Measurements from ENCODE around the gene GDI2.

Gene GDI2

GRCh38 chr10:5776881-5777197, 36.4 kb downstream of the GDI2 start:
- TF ChIP-seq TAF1 (IDR thresholded peaks at IDR 0.05; ENCODE audit: borderline replicate concordance, insufficient read depth, low read length), result no peak
- no peak for TF ChIP-seq REST (IDR thresholded peaks at IDR 0.05; ENCODE audit: insufficient read depth in 1 of 2, low read depth in 2 of 2, low read length in 2 of 2)
- no peak for TF ChIP-seq SIN3A (IDR thresholded peaks at IDR 0.05; ENCODE audit: borderline replicate concordance, insufficient read depth, low read length)
- TF ChIP-seq FOXP2 (optimal IDR thresholded peaks at IDR 0.05; ENCODE audit: borderline replicate concordance, extremely low read depth, extremely low read length, insufficient read depth), result no peak
- no peak for TF ChIP-seq POLR2AphosphoS5 (IDR thresholded peaks at IDR 0.05; ENCODE audit: low read depth, low read length)

- no peak for TF ChIP-seq POLR2AphosphoS5 (IDR thresholded peaks at IDR 0.05; ENCODE audit: low read depth, low read length)
These were observed 36.9 kb downstream of the GDI2 start for GRCh38 chr10:5776136-5776880.

- TF ChIP-seq REST (IDR thresholded peaks at IDR 0.05; ENCODE audit: insufficient read depth in 1 of 2, low read depth in 2 of 2, low read length in 2 of 2) (no peak), FOXP2 (optimal IDR thresholded peaks at IDR 0.05; ENCODE audit: borderline replicate concordance, extremely low read depth, extremely low read length, insufficient read depth) (no peak), POLR2AphosphoS5 (IDR thresholded peaks at IDR 0.05; ENCODE audit: low read depth, low read length) (no peak), SIN3A (IDR thresholded peaks at IDR 0.05; ENCODE audit: borderline replicate concordance, insufficient read depth, low read length) (no peak), TAF1 (IDR thresholded peaks at IDR 0.05; ENCODE audit: borderline replicate concordance, insufficient read depth, low read length) (no peak)
These were observed 37.5 kb downstream of the GDI2 start for GRCh38 chr10:5775685-5776084.

GRCh38 chr10:5774987-5775620, 38.1 kb downstream of the GDI2 start:
- no peak for TF ChIP-seq SIN3A (IDR thresholded peaks at IDR 0.05; ENCODE audit: borderline replicate concordance, insufficient read depth, low read length)
- no peak for TF ChIP-seq REST (IDR thresholded peaks at IDR 0.05; ENCODE audit: insufficient read depth in 1 of 2, low read depth in 2 of 2, low read length in 2 of 2)
- TF ChIP-seq TAF1 (IDR thresholded peaks at IDR 0.05; ENCODE audit: borderline replicate concordance, insufficient read depth, low read length), result no peak
- no peak for TF ChIP-seq POLR2AphosphoS5 (IDR thresholded peaks at IDR 0.05; ENCODE audit: low read depth, low read length)
- no peak for TF ChIP-seq FOXP2 (optimal IDR thresholded peaks at IDR 0.05; ENCODE audit: borderline replicate concordance, extremely low read depth, extremely low read length, insufficient read depth)

- TF ChIP-seq POLR2AphosphoS5 (IDR thresholded peaks at IDR 0.05; ENCODE audit: low read depth, low read length) (no peak), TAF1 (IDR thresholded peaks at IDR 0.05; ENCODE audit: borderline replicate concordance, insufficient read depth, low read length) (no peak), FOXP2 (optimal IDR thresholded peaks at IDR 0.05; ENCODE audit: borderline replicate concordance, extremely low read depth, extremely low read length, insufficient read depth) (no peak), SIN3A (IDR thresholded peaks at IDR 0.05; ENCODE audit: borderline replicate concordance, insufficient read depth, low read length) (no peak), REST (IDR thresholded peaks at IDR 0.05; ENCODE audit: insufficient read depth in 1 of 2, low read depth in 2 of 2, low read length in 2 of 2) (no peak)
These were observed 47.0 kb downstream of the GDI2 start for GRCh38 chr10:5766189-5766588.
